Ovary (tissue), 3 donors: ENCODE results near the gene MEI1.

ENCODE experiments used
- CTCF ChIP-seq, 3 donors: fragments of 450-650 bp in 2 of 3; fragments of 200-600 bp in 1 of 3; IDR thresholded peaks; one replicate each; pipeline versions ENCODE4 v1.5.1 to v1.8.0; 2016 to 2022; ENCODE audit warnings: antibody characterized with exemption in 3 of 3, mild to moderate bottlenecking in 1 of 3
- EP300 ChIP-seq: sonication (generic); formaldehyde crosslinking; IDR thresholded peaks from one replicate; pipeline ENCODE4 v1.6.1; 2017; ENCODE audit warnings: antibody characterized with exemption
- POLR2A ChIP-seq: fragments of 450-650 bp; IDR thresholded peaks from one replicate; pipeline ENCODE4 v1.6.1; 2017; ENCODE audit warnings: antibody characterized with exemption, mild to moderate bottlenecking, moderate library complexity
- donor health status: DM: no; HTN: no; CAD: no.

- no peak for TF ChIP-seq CTCF (IDR thresholded peaks at IDR 0.05)
- TF ChIP-seq POLR2A, result no peak
- TF ChIP-seq EP300, result no peak
These were observed 15.7 kb upstream of the MEI1 start for GRCh38 chr22:41683616-41684015.
